H1 (cell line): ENCODE results near the gene VMO1. TPM values are rescaled to one million over a fixed set of nuclear protein-coding genes. Genes with fewer than 3 reads are reported as not detected.

ENCODE experiments used
- GTF2F1 ChIP-seq: IDR thresholded peaks from 2 replicates; pipeline ENCODE4 v1.6.1; 2012; ENCODE audit warnings: low read depth, low read length, improper control_type of control experiment, borderline replicate concordance
- KDM5A ChIP-seq: fragments of 200-600 bp; IDR thresholded peaks from 2 replicates; pipeline ENCODE4 v1.7.1; 2012; ENCODE audit warnings: mild to moderate bottlenecking, low read length, inconsistent platforms, mixed read lengths
- RFX5 ChIP-seq: IDR thresholded peaks from 2 replicates; pipeline ENCODE4 v1.6.1; 2011; ENCODE audit warnings: low read depth, low read length, improper control_type of control experiment, borderline replicate concordance
- polyA plus RNA-seq, 7 experiments: library from polyadenylated mRNA; depleted of rRNA in 3 of 7; stranded (reverse) in 5 of 7; unstranded in 2 of 7; fragments of >200 nt in 5 of 7; fragments of 200-250 nt in 2 of 7; gene quantifications; 1 replicate in 5 of 7; 2 replicates in 1 of 7; 4 replicates in 1 of 7; pipeline versions ENCODE4 v1.2.1 to v1.2.3, GENCODE V29; 2011 to 2013; ENCODE audit warnings: missing spikeins in 2 of 7, mixed read lengths in 2 of 7
- total RNA-seq: library from RNA; stranded (reverse); fragmentation: NEBNext Ultra II Directional; extraction: Animal tissue kit (Norgen Biotek cat#: 25700); gene quantifications from 2 replicates; pipeline ENCODE4 v1.2.1, GENCODE V29; 2021

Gene VMO1
- total and polyA plus RNA-seq, 2 of the 8 experiments (the other 6 are each of a cell fraction or from before 2014, with no cell fraction given): 0.30 TPM; not detected in 1

DNA sequence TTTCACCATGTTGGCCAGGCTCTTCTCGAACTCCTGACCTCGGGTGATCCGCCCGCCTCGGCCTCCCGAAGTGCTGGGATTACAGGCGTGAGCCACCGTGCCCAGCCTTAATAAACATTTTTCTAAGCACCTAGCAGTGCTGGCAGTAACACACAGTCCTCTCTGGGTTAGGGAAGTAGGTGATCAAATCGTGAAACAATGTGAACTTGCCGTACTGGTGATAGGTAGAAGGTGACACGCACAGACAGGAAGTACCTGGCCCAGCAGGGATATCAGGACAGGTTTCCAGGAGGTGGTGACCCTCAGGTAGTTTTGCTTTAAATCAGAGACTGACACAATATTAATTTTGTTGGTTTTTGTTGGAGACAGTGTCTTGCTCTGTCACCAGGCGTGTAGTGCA is 25.3 kb upstream of the VMO1 start (continued):
- TF ChIP-seq GTF2F1: no peak
- no peak for TF ChIP-seq KDM5A
- no peak for TF ChIP-seq RFX5
